Ectodermal cell (in vitro differentiated cells): ENCODE data around the gene PGPEP1.
A peak's percentile ranks its signal among the peaks of the same experiment; 100 is the strongest.

Source experiments
- H3K27ac ChIP-seq: 2 replicates; pipeline ENCODE4 v1.7.0; 2013; ENCODE audit warnings: mild to moderate bottlenecking, low read depth, low read length; ENCODE audit not compliant: insufficient read depth, poor library complexity, severe bottlenecking
- H3K27me3 ChIP-seq: 2 replicates; pipeline ENCODE4 v1.7.0; 2013; ENCODE audit warnings: mild to moderate bottlenecking, low read length; ENCODE audit not compliant: insufficient read depth, control insufficient read depth, poor library complexity, severe bottlenecking
- H3K36me3 ChIP-seq: one replicate; pipeline ENCODE4 v1.7.0; 2013; ENCODE audit warnings: low read length; ENCODE audit not compliant: control insufficient read depth, insufficient read depth
- H3K4me1 ChIP-seq: one replicate; pipeline ENCODE4 v1.7.0; 2013; ENCODE audit warnings: low read length; ENCODE audit not compliant: control insufficient read depth, insufficient read depth
- H3K4me3 ChIP-seq: 2 replicates; pipeline ENCODE4 v1.7.0; 2013; ENCODE audit warnings: low read depth, low read length, control low read depth; ENCODE audit not compliant: insufficient read depth
- H3K9me3 ChIP-seq: 2 replicates; pipeline ENCODE4 v1.7.0; 2013; ENCODE audit warnings: mild to moderate bottlenecking, low read length, moderate library complexity; ENCODE audit not compliant: control insufficient read depth
- WGBS, 2 experiments: methylation state at CpG; one replicate each; pipeline ENCODE4 v1.1.7; 2013; ENCODE audit warnings: missing lambda C conversion rate in 2 of 2; 5-methylcytosine and 5-hydroxymethylcytosine counted together

PGPEP1 gene

GRCh38 chr19:18298601-18299000 lies 41.8 kb upstream of the PGPEP1 start:
- H3K4me3 ChIP-seq, result no peak overlapping the region
- WGBS, 2 experiments, result 88 to 89% methylated on average over 5 to 6 of the region's 6 CpGs
- no peaks in the 10 kb centered on the region for H3K27me3 ChIP-seq
- no peak overlapping the region for H3K27ac ChIP-seq
- peaks cover 3% of the 10 kb centered on the region for H3K4me1 ChIP-seq
- no peaks in the 10 kb centered on the region for H3K36me3 ChIP-seq
- H3K9me3 ChIP-seq, result no peaks in the 10 kb centered on the region

- Histone ChIP-seq H3K36me3 (no peaks in the 10 kb centered on the region), H3K4me1 (peaks cover 8% of the 10 kb centered on the region), H3K4me3 (no peak overlapping the region), H3K27me3 (no peaks in the 10 kb centered on the region), H3K9me3 (no peaks in the 10 kb centered on the region), H3K27ac (no peak overlapping the region)
- WGBS, 2 experiments, result 94 to 97% methylated on average over 9 of the region's 9 CpGs
Observed at GRCh38 chr19:18299654-18300053, 40.7 kb upstream of the PGPEP1 start.

GRCh38 chr19:18300930-18301717 lies 39.3 kb upstream of the PGPEP1 start:
- no peaks in the 10 kb centered on the region for H3K27me3 ChIP-seq
- no peaks in the 10 kb centered on the region for H3K9me3 ChIP-seq
- H3K36me3 ChIP-seq, result no peaks in the 10 kb centered on the region
- H3K4me3 ChIP-seq, result no peak overlapping the region
- H3K27ac ChIP-seq, result no peak overlapping the region
- 84 to 87% methylated on average over 18 of the region's 18 CpGs for WGBS, 2 experiments
- peaks cover 17% of the 10 kb centered on the region for H3K4me1 ChIP-seq

- Histone ChIP-seq H3K27me3 (no peaks in the 10 kb centered on the region), H3K4me1 (peaks cover 17% of the 10 kb centered on the region), H3K4me3 (no peak overlapping the region), H3K36me3 (no peaks in the 10 kb centered on the region), H3K9me3 (no peaks in the 10 kb centered on the region), H3K27ac (no peak overlapping the region)
- 91 to 94% methylated on average over 3 to 4 of the region's 4 CpGs for WGBS, 2 experiments
Observed at GRCh38 chr19:18301718-18302111, 38.7 kb upstream of the PGPEP1 start.

GRCh38 chr19:18304208-18304457 lies 36.3 kb upstream of the PGPEP1 start:
- peaks cover 17% of the 10 kb centered on the region for H3K4me1 ChIP-seq
- H3K36me3 ChIP-seq, result peaks cover 12% of the 10 kb centered on the region
- no peaks in the 10 kb centered on the region for H3K9me3 ChIP-seq
- WGBS, 2 experiments, result 19 to 26% methylated on average over 2 of the region's 2 CpGs
- H3K27ac ChIP-seq, result no peak overlapping the region
- H3K27me3 ChIP-seq, result no peaks in the 10 kb centered on the region
- no peak overlapping the region for H3K4me3 ChIP-seq

- WGBS, 2 experiments, result 12 to 14% methylated on average over 29 of the region's 29 CpGs
- H3K27ac ChIP-seq, result peak overlapping the region; percentile 84
- H3K27me3 ChIP-seq, result no peaks in the 10 kb centered on the region
- peaks cover 17% of the 10 kb centered on the region for H3K4me1 ChIP-seq
- peaks cover 12% of the 10 kb centered on the region for H3K36me3 ChIP-seq
- no peaks in the 10 kb centered on the region for H3K9me3 ChIP-seq
- peak overlapping the region; percentile 2 for H3K4me3 ChIP-seq
Observed at GRCh38 chr19:18304458-18305310, 35.7 kb upstream of the PGPEP1 start.

GRCh38 chr19:18306209-18306887 lies 34.0 kb upstream of the PGPEP1 start:
- Histone ChIP-seq H3K36me3 (peaks cover 15% of the 10 kb centered on the region), H3K27ac (no peak overlapping the region), H3K27me3 (no peaks in the 10 kb centered on the region), H3K4me1 (peaks cover 17% of the 10 kb centered on the region), H3K9me3 (no peaks in the 10 kb centered on the region), H3K4me3 (no peak overlapping the region)
- 91 to 93% methylated on average over 26 of the region's 26 CpGs for WGBS, 2 experiments

- Histone ChIP-seq H3K4me1 (peaks cover 17% of the 10 kb centered on the region), H3K36me3 (peaks cover 15% of the 10 kb centered on the region), H3K27ac (no peak overlapping the region), H3K27me3 (no peaks in the 10 kb centered on the region), H3K4me3 (no peak overlapping the region), H3K9me3 (no peaks in the 10 kb centered on the region)
- 92 to 93% methylated on average over 14 of the region's 14 CpGs for WGBS, 2 experiments
Observed at GRCh38 chr19:18306888-18307260, 33.5 kb upstream of the PGPEP1 start.

- Histone ChIP-seq H3K36me3 (peaks cover 15% of the 10 kb centered on the region), H3K4me3 (no peak overlapping the region), H3K27ac (no peak overlapping the region), H3K9me3 (no peaks in the 10 kb centered on the region), H3K27me3 (no peaks in the 10 kb centered on the region), H3K4me1 (peaks cover 17% of the 10 kb centered on the region)
- WGBS, 2 experiments, result 94% methylated on average over 19 of the region's 19 CpGs
Observed at GRCh38 chr19:18307271-18307681, 33.1 kb upstream of the PGPEP1 start.
